Common myeloid progenitor, CD34-positive (primary cell): ENCODE data around the gene ANGPTL8.

ENCODE experiments used
- CTCF ChIA-PET: fragments of 350-600 bp; sonication (Branson Sonifier 250); formaldehyde crosslinking; loops from one replicate; lab custom pipeline; 2021; ENCODE audit warnings: antibody characterized with exemption; lab: Charles Lee
- POLR2A ChIA-PET: fragments of 350-600 bp; sonication (Branson Sonifier 250); formaldehyde crosslinking; loops from one replicate; lab custom pipeline; 2021; ENCODE audit warnings: antibody characterized with exemption; lab: Charles Lee
- DNase-seq, 3 donors: peaks; one replicate each; pipeline versions ENCODE4 v3.0.0 to v3.0.0-alpha.2; 2013
- H3K27ac ChIP-seq, 2 experiments: 1 replicate in 1 of 2; 2 replicates in 1 of 2; pipeline ENCODE4 v1.7.0; 2013; ENCODE audit warnings: inconsistent platforms in 2 of 2, low read length in 2 of 2, mild to moderate bottlenecking in 2 of 2, low read depth in 1 of 2, moderate library complexity in 1 of 2; ENCODE audit not compliant: severe bottlenecking in 2 of 2, insufficient read depth in 1 of 2, poor library complexity in 1 of 2
- H3K27me3 ChIP-seq, 5 experiments: replicated peaks in 2 of 5; 1 replicate in 3 of 5; 2 replicates in 2 of 5; pipeline versions ENCODE4 v1.6.1 to v1.7.0; 2013; ENCODE audit warnings: low read length in 4 of 5, mild to moderate bottlenecking in 2 of 5, moderate library complexity in 2 of 5, inconsistent platforms in 1 of 5; ENCODE audit not compliant: insufficient read depth in 5 of 5, control insufficient read depth in 4 of 5
- H3K36me3 ChIP-seq, 4 experiments: 1 replicate in 2 of 4; 2 replicates in 2 of 4; pipeline versions ENCODE4 v1.6.1 to v1.7.0; 2013; ENCODE audit warnings: low read length in 3 of 4, control low read depth in 1 of 4, mild to moderate bottlenecking in 1 of 4; ENCODE audit not compliant: control insufficient read depth in 4 of 4, insufficient read depth in 4 of 4
- H3K4me1 ChIP-seq, 4 experiments: 1 replicate in 3 of 4; 2 replicates in 1 of 4; pipeline versions ENCODE4 v1.6.1 to v1.7.1; 2013; ENCODE audit warnings: low read length in 3 of 4, mild to moderate bottlenecking in 3 of 4, control low read depth in 1 of 4, inconsistent platforms in 1 of 4, moderate library complexity in 1 of 4; ENCODE audit not compliant: control insufficient read depth in 4 of 4, insufficient read depth in 4 of 4; ENCODE audit errors: control extremely low read depth in 1 of 4
- H3K4me3 ChIP-seq, 7 experiments: 1 replicate in 4 of 7; 2 replicates in 3 of 7; pipeline versions ENCODE4 v1.5.1 to v1.7.0; 2013; ENCODE audit warnings: mild to moderate bottlenecking in 7 of 7, low read length in 6 of 7, moderate library complexity in 6 of 7, inconsistent platforms in 2 of 7, low read depth in 2 of 7, control low read depth in 1 of 7; ENCODE audit not compliant: insufficient read depth in 4 of 7, control insufficient read depth in 1 of 7; ENCODE audit errors: extremely low read depth in 1 of 7
- H3K9me3 ChIP-seq, 5 experiments: 1 replicate in 4 of 5; 2 replicates in 1 of 5; pipeline versions ENCODE4 v1.6.1 to v1.7.1; 2013; ENCODE audit warnings: low read length in 4 of 5, mild to moderate bottlenecking in 2 of 5, inconsistent platforms in 1 of 5, low read depth in 1 of 5, moderate library complexity in 1 of 5; ENCODE audit not compliant: control insufficient read depth in 4 of 5, insufficient read depth in 2 of 5; ENCODE audit errors: control extremely low read depth in 1 of 5
- WGBS: methylation state at CpG from one replicate; pipeline ENCODE4 v1.1.5; 2013; ENCODE audit not compliant: insufficient coverage; 5-methylcytosine and 5-hydroxymethylcytosine counted together

The ANGPTL8 gene

GRCh38 chr19:11242025-11242424 lies 2.6 kb downstream of the ANGPTL8 start:
- CTCF ChIA-PET, result interaction anchor here (0.8 to 5.2 kb wide), 8 partner anchors 9 to 84 kb away, joined by 3 to 27 read pairs (median 4); no protein-coding TSS in a partner anchor
- Histone ChIP-seq H3K36me3 (no peaks in the 10 kb centered on the region), H3K4me1 (peaks cover 0 to 9% (median 3%) of the 10 kb centered on the region in 4 experiments), H3K4me3 (no peak overlapping the region), H3K27me3 (peaks cover 0 to 4% (median 0%) of the 10 kb centered on the region in 5 experiments), H3K27ac (no peak overlapping the region), H3K9me3 (peaks cover 0 to 10% (median 4%) of the 10 kb centered on the region in 5 experiments)
- 98% methylated on average over 9 of the region's 11 CpGs for WGBS
- DNase-seq, result no peak
- POLR2A ChIA-PET, result no interaction called here

DNA sequence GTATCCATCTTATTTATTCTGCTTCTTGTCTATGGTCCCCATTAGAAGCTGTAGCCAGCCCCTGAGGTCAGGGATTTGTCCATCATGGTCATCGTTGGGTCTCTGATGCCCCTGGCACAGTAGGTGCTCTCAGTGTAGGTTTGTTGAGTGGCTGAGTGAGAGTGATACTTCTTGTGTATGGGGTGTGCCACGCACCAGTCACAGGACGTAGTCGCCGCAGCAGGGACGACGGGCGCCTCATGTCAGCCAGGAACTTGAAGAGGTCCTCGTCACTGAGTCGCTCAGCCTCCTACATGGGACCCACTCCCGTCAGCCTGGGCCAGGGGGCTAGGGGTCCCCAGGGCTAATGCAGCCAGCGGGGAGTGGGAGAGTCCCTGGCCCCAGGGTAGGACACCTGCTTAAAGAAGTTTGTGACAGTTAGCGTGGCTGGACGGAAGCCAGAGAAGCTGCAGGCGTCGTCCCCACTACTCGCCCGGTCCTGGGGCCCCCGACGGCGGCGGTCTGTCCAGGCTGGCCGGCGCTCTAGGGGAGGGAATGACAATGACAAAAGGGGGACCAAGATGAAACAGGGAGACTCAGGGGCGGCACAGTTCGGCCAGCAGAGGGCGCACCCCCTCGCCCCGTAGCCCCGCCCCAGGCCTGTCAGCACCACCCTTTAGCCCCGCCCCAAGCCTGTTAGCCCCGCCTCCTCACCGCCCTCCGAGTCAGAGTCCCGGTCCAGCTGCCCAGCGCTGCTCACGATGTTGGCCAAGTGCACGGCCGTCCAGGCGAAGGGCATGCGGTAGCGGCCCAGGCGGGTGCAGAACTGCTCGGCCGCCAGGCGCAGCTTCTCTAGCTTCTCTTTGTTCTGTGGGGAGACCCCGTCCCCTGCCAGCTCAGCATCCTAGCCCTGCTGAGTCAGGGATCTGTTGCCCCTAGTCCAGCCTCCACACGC lies 3.7 kb downstream of the ANGPTL8 start:
- POLR2A ChIA-PET, result no interaction called here
- H3K9me3 ChIP-seq, result peaks cover 0 to 10% (median 4%) of the 10 kb centered on the region in 5 experiments
- WGBS, result 43% methylated on average over 39 of the region's 48 CpGs
- H3K36me3 ChIP-seq, result no peaks in the 10 kb centered on the region
- peaks cover 0 to 4% (median 0%) of the 10 kb centered on the region in 5 experiments for H3K27me3 ChIP-seq
- CTCF ChIA-PET, result interaction anchor here (0.7 to 5.2 kb wide), 17 partner anchors 9 to 240 kb away, joined by 3 to 27 read pairs (median 3); no protein-coding TSS in a partner anchor
- peaks cover 0 to 9% (median 3%) of the 10 kb centered on the region in 4 experiments for H3K4me1 ChIP-seq
- peak overlapping the region in 2 of 7 experiments; percentile 36 to 45 for H3K4me3 ChIP-seq
- H3K27ac ChIP-seq, result no peak overlapping the region
- DNase-seq, result peak; percentile 66 to 78 (median 75)

- peaks cover 0 to 9% (median 3%) of the 10 kb centered on the region in 4 experiments for H3K4me1 ChIP-seq
- H3K36me3 ChIP-seq, result no peaks in the 10 kb centered on the region
- ChIA-PET CTCF (interaction anchor here (0.7 to 5.2 kb wide), 12 partner anchors 8 to 239 kb away, joined by 3 to 27 read pairs (median 3); no protein-coding TSS in a partner anchor), POLR2A (no interaction called here)
- DNase-seq, result no peak
- H3K9me3 ChIP-seq, result peaks cover 0 to 9% (median 3%) of the 10 kb centered on the region in 5 experiments
- H3K27ac ChIP-seq, result no peak overlapping the region
- WGBS, result 94% methylated on average over 7 of the region's 7 CpGs
- peaks cover 0 to 4% (median 0%) of the 10 kb centered on the region in 5 experiments for H3K27me3 ChIP-seq
- H3K4me3 ChIP-seq, result peak overlapping the region in 2 of 7 experiments; percentile 36 to 45
These were observed 4.4 kb downstream of the ANGPTL8 start for GRCh38 chr19:11243798-11244169.

- no peak for DNase-seq
- ChIA-PET POLR2A (no interaction called here), CTCF (interaction anchor here (1.0 to 5.2 kb wide), 3 partner anchors 32 to 42 kb away, joined by 3 to 27 read pairs (median 4); no protein-coding TSS in a partner anchor)
- Histone ChIP-seq H3K4me3 (no peak overlapping the region), H3K9me3 (no peaks in the 10 kb centered on the region), H3K4me1 (peaks cover 0 to 9% (median 3%) of the 10 kb centered on the region in 4 experiments), H3K27ac (no peak overlapping the region), H3K36me3 (no peaks in the 10 kb centered on the region), H3K27me3 (peaks cover 0 to 4% (median 0%) of the 10 kb centered on the region in 5 experiments)
- 93% methylated on average over 5 of the region's 5 CpGs for WGBS
These were observed 5.6 kb downstream of the ANGPTL8 start for GRCh38 chr19:11244846-11245589.

DNA sequence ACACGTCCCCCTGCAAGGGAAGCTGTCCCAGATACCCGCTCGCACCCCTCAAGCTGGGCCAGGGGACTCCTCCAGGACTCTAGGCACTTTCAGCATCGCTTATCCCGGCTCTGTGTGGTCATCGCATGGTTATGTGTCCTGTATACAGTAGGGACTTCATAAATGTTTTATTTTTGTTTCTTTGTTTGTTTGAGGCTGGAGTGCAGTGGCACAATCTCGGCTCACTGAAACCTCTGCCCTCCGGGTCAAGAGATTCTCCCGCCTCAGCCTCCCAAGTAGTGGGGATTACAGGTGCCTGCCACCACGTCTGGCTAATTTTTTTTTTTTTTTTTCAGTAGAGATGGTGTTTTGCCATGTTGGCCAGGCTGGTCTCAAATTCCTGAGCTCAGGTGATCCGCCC lies 7.5 kb downstream of the ANGPTL8 start:
- WGBS, result 98% methylated on average over 7 of the region's 11 CpGs
- H3K36me3 ChIP-seq, result no peaks in the 10 kb centered on the region
- no peak for DNase-seq
- H3K4me1 ChIP-seq, result peaks cover 0 to 9% (median 3%) of the 10 kb centered on the region in 4 experiments
- H3K27me3 ChIP-seq, result peaks cover 0 to 4% (median 0%) of the 10 kb centered on the region in 5 experiments
- POLR2A ChIA-PET, result no interaction called here
- H3K27ac ChIP-seq, result no peak overlapping the region
- CTCF ChIA-PET, result interaction anchor here (1.2 to 1.4 kb wide), 2 partner anchors 16 to 22 kb away, joined by 3 read pairs; no protein-coding TSS in a partner anchor
- H3K9me3 ChIP-seq, result no peaks in the 10 kb centered on the region
- H3K4me3 ChIP-seq, result no peak overlapping the region

GRCh38 chr19:11247391-11247790 lies 8.0 kb downstream of the ANGPTL8 start:
- peaks cover 0 to 4% (median 0%) of the 10 kb centered on the region in 5 experiments for H3K27me3 ChIP-seq
- H3K9me3 ChIP-seq, result no peaks in the 10 kb centered on the region
- no peak overlapping the region for H3K27ac ChIP-seq
- no peak for DNase-seq
- CTCF ChIA-PET, result interaction anchor here (1.2 kb wide), 1 partner anchor 22 kb away, joined by 3 read pairs; no protein-coding TSS in a partner anchor
- H3K4me1 ChIP-seq, result peaks cover 0 to 9% (median 3%) of the 10 kb centered on the region in 4 experiments
- no peak overlapping the region for H3K4me3 ChIP-seq
- H3K36me3 ChIP-seq, result no peaks in the 10 kb centered on the region
- POLR2A ChIA-PET, result no interaction called here
- WGBS, result 91% methylated on average over 8 of the region's 10 CpGs
